ENCODE measurements around the gene NUP205.

DNA sequence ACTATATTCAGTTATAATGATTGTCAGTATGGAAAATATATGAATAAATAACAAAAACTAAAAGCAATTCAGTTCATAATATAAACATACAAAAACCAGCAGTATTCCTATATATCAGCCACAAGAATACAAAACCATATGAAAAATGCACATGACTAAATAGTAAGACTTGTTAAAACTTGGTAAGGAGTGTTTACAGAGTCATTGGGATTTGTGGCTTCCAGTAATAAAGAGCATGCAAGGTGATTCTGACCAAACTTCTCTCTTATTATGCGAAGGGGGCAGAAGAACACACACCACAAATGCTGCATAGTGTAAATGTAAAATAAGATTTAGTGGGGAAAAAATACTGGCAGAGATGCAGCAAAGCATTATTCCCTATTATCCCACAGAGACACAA, 39.0 kb upstream of the NUP205 start:
- TF ChIP-seq, protein P1, sequence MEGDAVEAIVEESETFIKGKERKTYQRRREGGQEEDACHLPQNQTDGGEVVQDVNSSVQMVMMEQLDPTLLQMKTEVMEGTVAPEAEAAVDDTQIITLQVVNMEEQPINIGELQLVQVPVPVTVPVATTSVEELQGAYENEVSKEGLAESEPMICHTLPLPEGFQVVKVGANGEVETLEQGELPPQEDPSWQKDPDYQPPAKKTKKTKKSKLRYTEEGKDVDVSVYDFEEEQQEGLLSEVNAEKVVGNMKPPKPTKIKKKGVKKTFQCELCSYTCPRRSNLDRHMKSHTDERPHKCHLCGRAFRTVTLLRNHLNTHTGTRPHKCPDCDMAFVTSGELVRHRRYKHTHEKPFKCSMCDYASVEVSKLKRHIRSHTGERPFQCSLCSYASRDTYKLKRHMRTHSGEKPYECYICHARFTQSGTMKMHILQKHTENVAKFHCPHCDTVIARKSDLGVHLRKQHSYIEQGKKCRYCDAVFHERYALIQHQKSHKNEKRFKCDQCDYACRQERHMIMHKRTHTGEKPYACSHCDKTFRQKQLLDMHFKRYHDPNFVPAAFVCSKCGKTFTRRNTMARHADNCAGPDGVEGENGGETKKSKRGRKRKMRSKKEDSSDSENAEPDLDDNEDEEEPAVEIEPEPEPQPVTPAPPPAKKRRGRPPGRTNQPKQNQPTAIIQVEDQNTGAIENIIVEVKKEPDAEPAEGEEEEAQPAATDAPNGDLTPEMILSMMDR (IDR thresholded peaks at IDR 0.05): no peak
- TF ChIP-seq GRHL2 (CRISPR knock-in tag; IDR thresholded peaks at IDR 0.05; ENCODE audit: insufficient replicate concordance, severe bottlenecking): no peak
- no peak for TF ChIP-seq GABPB1 (CRISPR knock-in tag; IDR thresholded peaks at IDR 0.05)
- TF ChIP-seq NFYB (CRISPR knock-in tag; conservative IDR thresholded peaks at IDR 0.05; ENCODE audit: low read depth): no peak
- TF ChIP-seq, protein P2, sequence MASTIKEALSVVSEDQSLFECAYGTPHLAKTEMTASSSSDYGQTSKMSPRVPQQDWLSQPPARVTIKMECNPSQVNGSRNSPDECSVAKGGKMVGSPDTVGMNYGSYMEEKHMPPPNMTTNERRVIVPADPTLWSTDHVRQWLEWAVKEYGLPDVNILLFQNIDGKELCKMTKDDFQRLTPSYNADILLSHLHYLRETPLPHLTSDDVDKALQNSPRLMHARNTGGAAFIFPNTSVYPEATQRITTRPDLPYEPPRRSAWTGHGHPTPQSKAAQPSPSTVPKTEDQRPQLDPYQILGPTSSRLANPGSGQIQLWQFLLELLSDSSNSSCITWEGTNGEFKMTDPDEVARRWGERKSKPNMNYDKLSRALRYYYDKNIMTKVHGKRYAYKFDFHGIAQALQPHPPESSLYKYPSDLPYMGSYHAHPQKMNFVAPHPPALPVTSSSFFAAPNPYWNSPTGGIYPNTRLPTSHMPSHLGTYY (CRISPR knock-in tag; IDR thresholded peaks at IDR 0.05): no peak
- no peak for TF ChIP-seq TP53 (CRISPR knock-in tag; IDR thresholded peaks at IDR 0.05)
- TF ChIP-seq, protein P3, sequence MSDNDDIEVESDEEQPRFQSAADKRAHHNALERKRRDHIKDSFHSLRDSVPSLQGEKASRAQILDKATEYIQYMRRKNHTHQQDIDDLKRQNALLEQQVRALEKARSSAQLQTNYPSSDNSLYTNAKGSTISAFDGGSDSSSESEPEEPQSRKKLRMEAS (CRISPR knock-in tag; IDR thresholded peaks at IDR 0.05): no peak
- no peak for TF ChIP-seq NR1H2 (CRISPR knock-in tag; IDR thresholded peaks at IDR 0.05)
- TF ChIP-seq, protein P4, sequence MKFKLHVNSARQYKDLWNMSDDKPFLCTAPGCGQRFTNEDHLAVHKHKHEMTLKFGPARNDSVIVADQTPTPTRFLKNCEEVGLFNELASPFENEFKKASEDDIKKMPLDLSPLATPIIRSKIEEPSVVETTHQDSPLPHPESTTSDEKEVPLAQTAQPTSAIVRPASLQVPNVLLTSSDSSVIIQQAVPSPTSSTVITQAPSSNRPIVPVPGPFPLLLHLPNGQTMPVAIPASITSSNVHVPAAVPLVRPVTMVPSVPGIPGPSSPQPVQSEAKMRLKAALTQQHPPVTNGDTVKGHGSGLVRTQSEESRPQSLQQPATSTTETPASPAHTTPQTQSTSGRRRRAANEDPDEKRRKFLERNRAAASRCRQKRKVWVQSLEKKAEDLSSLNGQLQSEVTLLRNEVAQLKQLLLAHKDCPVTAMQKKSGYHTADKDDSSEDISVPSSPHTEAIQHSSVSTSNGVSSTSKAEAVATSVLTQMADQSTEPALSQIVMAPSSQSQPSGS (CRISPR knock-in tag; IDR thresholded peaks at IDR 0.05; ENCODE audit: borderline replicate concordance, low read depth): no peak
- TF ChIP-seq, protein P5, sequence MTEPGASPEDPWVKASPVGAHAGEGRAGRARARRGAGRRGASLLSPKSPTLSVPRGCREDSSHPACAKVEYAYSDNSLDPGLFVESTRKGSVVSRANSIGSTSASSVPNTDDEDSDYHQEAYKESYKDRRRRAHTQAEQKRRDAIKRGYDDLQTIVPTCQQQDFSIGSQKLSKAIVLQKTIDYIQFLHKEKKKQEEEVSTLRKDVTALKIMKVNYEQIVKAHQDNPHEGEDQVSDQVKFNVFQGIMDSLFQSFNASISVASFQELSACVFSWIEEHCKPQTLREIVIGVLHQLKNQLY (CRISPR knock-in tag; IDR thresholded peaks at IDR 0.05): no peak
- TF ChIP-seq, protein P6, sequence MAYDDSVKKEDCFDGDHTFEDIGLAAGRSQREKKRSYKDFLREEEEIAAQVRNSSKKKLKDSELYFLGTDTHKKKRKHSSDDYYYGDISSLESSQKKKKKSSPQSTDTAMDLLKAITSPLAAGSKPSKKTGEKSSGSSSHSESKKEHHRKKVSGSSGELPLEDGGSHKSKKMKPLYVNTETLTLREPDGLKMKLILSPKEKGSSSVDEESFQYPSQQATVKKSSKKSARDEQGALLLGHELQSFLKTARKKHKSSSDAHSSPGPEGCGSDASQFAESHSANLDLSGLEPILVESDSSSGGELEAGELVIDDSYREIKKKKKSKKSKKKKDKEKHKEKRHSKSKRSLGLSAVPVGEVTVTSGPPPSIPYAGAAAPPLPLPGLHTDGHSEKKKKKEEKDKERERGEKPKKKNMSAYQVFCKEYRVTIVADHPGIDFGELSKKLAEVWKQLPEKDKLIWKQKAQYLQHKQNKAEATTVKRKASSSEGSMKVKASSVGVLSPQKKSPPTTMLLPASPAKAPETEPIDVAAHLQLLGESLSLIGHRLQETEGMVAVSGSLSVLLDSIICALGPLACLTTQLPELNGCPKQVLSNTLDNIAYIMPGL (CRISPR knock-in tag; IDR thresholded peaks at IDR 0.05): no peak
- no peak for TF ChIP-seq HMGA2 (CRISPR knock-in tag; IDR thresholded peaks at IDR 0.05)

All from WTC11 (cell line).